HepG2 (cell line): ENCODE measurements around the gene SWI5. TPM values are rescaled to one million over a fixed set of nuclear protein-coding genes. Genes with fewer than 3 reads are reported as not detected.
A peak's percentile ranks its signal among the peaks of the same experiment; 100 is the strongest.

ENCODE experiments used
- ATAC-seq: fragments of 200-7000 bp; cut with Tn5 transposase; 3 replicates; pipeline ENCODE4 v1.9.1; 2020; ENCODE audit warnings: mild to moderate bottlenecking, moderate library complexity
- BruUV-seq: library from RNA; stranded (reverse); fragments of 400-500 nt; replicated peaks from 2 replicates; lab custom pipeline; 2021; lab: Mats Ljungman, UMichigan
- CTCF ChIA-PET: fragments of 300-600 bp; formaldehyde crosslinking; extraction: SDS; loops from one replicate; lab custom pipeline; 2021; ENCODE audit warnings: low total read pairs, inconsistent platforms, low intra/inter-chr PET ratio; lab: Yijun Ruan, JAX
- POLR2A ChIA-PET: fragments of 350-600 bp; sonication (Branson Sonifier 250); formaldehyde crosslinking; loops from one replicate; lab custom pipeline; 2020; ENCODE audit warnings: antibody characterized with exemption, inconsistent platforms; lab: Yijun Ruan, JAX
- DNase-seq: peaks from one replicate; pipeline ENCODE4 v3.0.0-alpha.2; 2015; ENCODE audit warnings: low spot score
- FAIRE-seq: peaks from 3 replicates; lab custom pipeline; 2011; peaks lifted over from hg19 to GRCh38; lab: Jason Lieb, UNC
- H2AFZ ChIP-seq: one replicate; pipeline ENCODE4 v1.6.1; 2011; ENCODE audit warnings: low read length, inconsistent platforms
- H3K27ac ChIP-seq: fragments of 300-600 bp; 3 replicates; pipeline ENCODE4 v1.8.0; 2011; ENCODE audit warnings: mixed run types, mild to moderate bottlenecking, mixed read lengths, low read length, inconsistent platforms; ENCODE audit not compliant: insufficient read depth; ENCODE audit errors: extremely low read length
- H3K27me3 ChIP-seq, 2 experiments: fragments of 200-600 bp in 1 of 2; 2 replicates in 1 of 2; 3 replicates in 1 of 2; pipeline versions ENCODE4 v1.6.0 to v1.8.0; 2011; ENCODE audit warnings: low read length in 2 of 2, mild to moderate bottlenecking in 2 of 2, moderate library complexity in 2 of 2, inconsistent platforms in 1 of 2; ENCODE audit not compliant: insufficient read depth in 2 of 2, control insufficient read depth in 1 of 2
- H3K36me3 ChIP-seq, 2 experiments: fragments of 200-600 bp in 1 of 2; replicated peaks in 1 of 2; 2 replicates in 1 of 2; 3 replicates in 1 of 2; pipeline versions ENCODE4 v1.5.1 to v1.8.0; 2011; ENCODE audit warnings: low read length in 2 of 2, inconsistent platforms in 1 of 2; ENCODE audit not compliant: insufficient read depth in 2 of 2, control insufficient read depth in 1 of 2
- H3K4me1 ChIP-seq: 2 replicates; pipeline ENCODE4 v1.5.1; 2012; ENCODE audit warnings: low read length, inconsistent platforms; ENCODE audit not compliant: insufficient read depth
- H3K4me2 ChIP-seq: 2 replicates; pipeline ENCODE4 v1.6.0; 2011; ENCODE audit warnings: low read depth, low read length, inconsistent platforms
- H3K4me3 ChIP-seq, 3 experiments: fragments of 200-600 bp in 1 of 3; sonication (generic), shearing (Covaris generic) in 1 of 3; replicated peaks in 1 of 3; 2 replicates each; pipeline ENCODE4 v1.5.1; 2011 to 2016; ENCODE audit warnings: low read length in 3 of 3, inconsistent platforms in 2 of 3, low read depth in 2 of 3, mild to moderate bottlenecking in 2 of 3, control low read depth in 1 of 3, mixed read lengths in 1 of 3; ENCODE audit not compliant: insufficient read depth in 1 of 3
- H3K79me2 ChIP-seq: one replicate; pipeline ENCODE4 v1.6.1; 2011; ENCODE audit warnings: low read length, inconsistent platforms; ENCODE audit not compliant: insufficient read depth
- H3K9ac ChIP-seq: 2 replicates; pipeline ENCODE4 v1.6.0; 2011; ENCODE audit warnings: mild to moderate bottlenecking, low read depth, low read length, inconsistent platforms; ENCODE audit not compliant: insufficient read depth
- H3K9me3 ChIP-seq: 2 replicates; pipeline ENCODE4 v1.5.1; 2012; ENCODE audit warnings: mild to moderate bottlenecking, low read length
- H4K20me1 ChIP-seq: 2 replicates; pipeline ENCODE4 v1.6.0; 2011; ENCODE audit warnings: inconsistent platforms, mild to moderate bottlenecking, low read length, moderate library complexity; ENCODE audit not compliant: insufficient read depth
- ARID2 ChIP-seq: sonication (generic); formaldehyde crosslinking; IDR thresholded peaks from 2 replicates; pipeline ENCODE4 v1.8.1; 2022; ENCODE audit warnings: mild to moderate bottlenecking, missing genetic modification reagents, borderline replicate concordance
- BRCA1 ChIP-seq: sonication (generic); formaldehyde crosslinking; IDR thresholded peaks from 2 replicates; pipeline ENCODE4 v1.4.0; 2020; ENCODE audit warnings: missing genetic modification reagents
- HOXA3 ChIP-seq: sonication (generic); formaldehyde crosslinking; IDR thresholded peaks from 2 replicates; pipeline ENCODE4 v1.5.0; 2020; ENCODE audit warnings: missing genetic modification reagents
- SP1 ChIP-seq, 2 experiments: fragments of 450-650 bp in 1 of 2; sonication (generic) in 1 of 2; formaldehyde crosslinking in 1 of 2; IDR thresholded peaks; 2 replicates each; pipeline versions ENCODE4 v1.4.0 to v1.6.1; 2016 to 2020; ENCODE audit warnings: missing genetic modification reagents in 1 of 2
- ZBTB20 ChIP-seq: sonication (generic); formaldehyde crosslinking; IDR thresholded peaks from 2 replicates; pipeline ENCODE4 v1.8.1; 2023; ENCODE audit warnings: missing genetic modification reagents, low read depth, mild to moderate bottlenecking, borderline replicate concordance
- ZBTB38 ChIP-seq: sonication (generic); formaldehyde crosslinking; IDR thresholded peaks from 2 replicates; pipeline ENCODE4 v1.5.1; 2020; ENCODE audit warnings: mild to moderate bottlenecking, missing genetic modification reagents
- ZFP36 ChIP-seq: fragments of 150-350 bp; IDR thresholded peaks from 2 replicates; pipeline ENCODE4 v1.6.1; 2018; ENCODE audit warnings: borderline replicate concordance, low read length, low read depth; ENCODE audit not compliant: partially characterized antibody
- ZNF121 ChIP-seq: sonication (generic); formaldehyde crosslinking; IDR thresholded peaks from 2 replicates; pipeline ENCODE4 v1.5.0; 2020; ENCODE audit warnings: mild to moderate bottlenecking, missing genetic modification reagents
- WGBS: methylation state at CpG from one replicate; pipeline ENCODE4 v1.1.6; 2017; ENCODE audit warnings: low lambda C conversion rate; 5-methylcytosine and 5-hydroxymethylcytosine counted together
- in situ Hi-C: cut with HindIII; loops from 2 replicates; pipeline ENCODE4 v1.10.0; 2017; ENCODE audit warnings: low pct_unique_long_range_greater_than_20kb; ENCODE audit not compliant: extremely low pct_ligation_motif_present
- intact Hi-C: fragments of 100-400 bp; cut with micrococcal nuclease; formaldehyde crosslinking; loops from one replicate; pipeline ENCODE4 v1.10.0; 2022; ENCODE audit not compliant: unreplicated experiment
- polyA plus RNA-seq, 8 experiments: library from polyadenylated mRNA; depleted of rRNA in 3 of 8; stranded (reverse) in 7 of 8; unstranded in 1 of 8; fragments of >200 nt; fragmentation: Illumina TruSeq in 4 of 8; extraction: Trizol in 4 of 8; gene quantifications; 2 replicates each; pipeline versions ENCODE4 v1.2.1 to v1.2.3, GENCODE V29; 2011 to 2016; ENCODE audit warnings: low read depth in 4 of 8, missing spikeins in 1 of 8, mixed read lengths in 1 of 8; ENCODE audit not compliant: insufficient read depth in 1 of 8
- total RNA-seq, 5 experiments: library from RNA; depleted of rRNA; stranded (reverse); fragments of >200 nt; fragmentation: Illumina TruSeq; extraction: Trizol; gene quantifications; 2 replicates each; pipeline ENCODE4 v1.2.3, GENCODE V29; 2016; ENCODE audit warnings: low read depth in 1 of 5
- TF ChIP-seq, protein P1 (sequence below): sonication (generic); formaldehyde crosslinking; IDR thresholded peaks from 2 replicates; pipeline ENCODE4 v1.4.0; 2020; ENCODE audit warnings: missing genetic modification reagents
- TF ChIP-seq, protein P2 (sequence below): sonication (generic); formaldehyde crosslinking; IDR thresholded peaks from 2 replicates; pipeline ENCODE4 v1.4.0; 2020; ENCODE audit warnings: missing genetic modification reagents, mild to moderate bottlenecking, borderline replicate concordance
- TF ChIP-seq, protein P3 (sequence below): sonication (generic); formaldehyde crosslinking; IDR thresholded peaks from 2 replicates; pipeline ENCODE4 v1.5.1; 2020; ENCODE audit warnings: mild to moderate bottlenecking, missing genetic modification reagents, moderate library complexity

The SWI5 gene
- total and polyA plus RNA-seq, 2 of the 13 experiments (the other 11 are each of a cell fraction or from before 2014, with no cell fraction given), result 39.2 to 41.0 TPM

DNA sequence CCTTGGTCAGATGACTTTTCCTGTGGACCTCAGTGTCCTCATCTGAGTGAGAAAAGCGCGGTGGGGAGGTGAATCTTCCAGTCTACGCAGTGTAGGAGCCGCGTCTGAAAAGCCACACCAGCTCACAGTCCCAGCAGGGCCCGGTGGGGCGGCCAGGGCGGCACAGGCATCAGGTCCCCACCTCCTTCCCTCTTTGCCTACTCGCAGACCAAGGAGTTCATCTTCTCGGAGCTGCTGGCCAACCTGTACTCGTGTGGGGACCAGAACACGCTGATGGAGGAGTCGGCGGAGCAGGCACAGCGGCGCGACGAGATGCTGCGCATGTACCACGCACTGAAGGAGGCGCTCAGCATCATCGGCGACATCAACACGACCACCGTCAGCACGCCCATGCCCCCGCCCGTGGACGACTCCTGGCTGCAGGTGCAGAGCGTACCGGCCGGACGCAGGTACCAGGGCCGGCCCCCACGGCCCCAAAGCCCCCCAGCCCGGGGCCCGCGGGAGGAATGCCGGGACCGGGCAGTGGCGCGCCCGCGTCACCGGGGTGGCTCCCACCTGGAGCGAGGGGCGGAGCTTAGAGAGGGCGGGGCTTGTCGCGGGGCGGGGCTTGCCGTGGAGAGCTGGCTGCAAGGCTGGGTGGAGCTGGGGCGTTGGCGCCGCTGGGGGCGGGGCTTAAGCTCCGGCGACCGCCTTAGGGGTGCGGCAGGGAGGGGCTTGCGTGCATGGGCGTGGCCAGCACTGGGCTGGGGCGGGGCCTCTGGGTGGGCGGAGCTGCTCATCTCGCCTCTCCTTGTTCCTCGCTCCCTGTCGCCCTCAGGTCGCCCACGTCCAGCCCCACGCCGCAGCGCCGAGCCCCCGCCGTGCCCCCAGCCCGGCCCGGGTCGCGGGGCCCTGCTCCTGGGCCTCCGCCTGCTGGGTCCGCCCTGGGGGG is 25.9 kb upstream of the SWI5 start:
- FAIRE-seq (no peak), ATAC-seq (no peak), DNase-seq (no peak)
- Histone ChIP-seq H3K4me2 (no peak overlapping the region), H3K9ac (no peak overlapping the region), H3K4me1 (peaks cover 44% of the 10 kb centered on the region), H4K20me1 (no peaks in the 10 kb centered on the region), H3K9me3 (no peaks in the 10 kb centered on the region), H3K36me3 (no peaks in the 10 kb centered on the region), H3K4me3 (no peak overlapping the region), H3K27ac (no peak overlapping the region), H3K79me2 (no peaks in the 10 kb centered on the region), H2AFZ (no peak overlapping the region), H3K27me3 (no peaks in the 10 kb centered on the region; a peak in 1 of 5 replicates)
- ChIA-PET POLR2A (interaction anchor here (0.9 to 1.1 kb wide), 2 partner anchors 26 to 54 kb away, joined by 3 to 4 read pairs; partner anchors contain the start of genes GOLGA2 and SWI5), CTCF (no interaction called here)
- 87% methylated on average over 34 of the region's 81 CpGs for WGBS
- in situ Hi-C loops (no loop called here), intact Hi-C loops (no loop called here)
- BruUV-seq, result no TSS peak
- no peak for TF ChIP-seq ZFP36
- no peak for TF ChIP-seq ARID2 (CRISPR knock-in tag)
- TF ChIP-seq ZBTB20 (CRISPR knock-in tag), result no peak
- peak; percentile 71; the same call in 1 of the 2 replicates for TF ChIP-seq ZBTB38 (CRISPR knock-in tag)
- no peak for TF ChIP-seq BRCA1 (CRISPR knock-in tag)
- TF ChIP-seq HOXA3 (CRISPR knock-in tag), result peak; percentile 16; the same call in 1 of the 2 replicates
- TF ChIP-seq ZNF121 (CRISPR knock-in tag), result no peak
- TF ChIP-seq, protein P1, sequence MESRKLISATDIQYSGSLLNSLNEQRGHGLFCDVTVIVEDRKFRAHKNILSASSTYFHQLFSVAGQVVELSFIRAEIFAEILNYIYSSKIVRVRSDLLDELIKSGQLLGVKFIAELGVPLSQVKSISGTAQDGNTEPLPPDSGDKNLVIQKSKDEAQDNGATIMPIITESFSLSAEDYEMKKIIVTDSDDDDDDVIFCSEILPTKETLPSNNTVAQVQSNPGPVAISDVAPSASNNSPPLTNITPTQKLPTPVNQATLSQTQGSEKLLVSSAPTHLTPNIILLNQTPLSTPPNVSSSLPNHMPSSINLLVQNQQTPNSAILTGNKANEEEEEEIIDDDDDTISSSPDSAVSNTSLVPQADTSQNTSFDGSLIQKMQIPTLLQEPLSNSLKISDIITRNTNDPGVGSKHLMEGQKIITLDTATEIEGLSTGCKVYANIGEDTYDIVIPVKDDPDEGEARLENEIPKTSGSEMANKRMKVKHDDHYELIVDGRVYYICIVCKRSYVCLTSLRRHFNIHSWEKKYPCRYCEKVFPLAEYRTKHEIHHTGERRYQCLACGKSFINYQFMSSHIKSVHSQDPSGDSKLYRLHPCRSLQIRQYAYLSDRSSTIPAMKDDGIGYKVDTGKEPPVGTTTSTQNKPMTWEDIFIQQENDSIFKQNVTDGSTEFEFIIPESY (CRISPR knock-in tag), result 0 out of 2 replicates have a peak, but pooled peaks have one; percentile 4
- TF ChIP-seq, protein P2, sequence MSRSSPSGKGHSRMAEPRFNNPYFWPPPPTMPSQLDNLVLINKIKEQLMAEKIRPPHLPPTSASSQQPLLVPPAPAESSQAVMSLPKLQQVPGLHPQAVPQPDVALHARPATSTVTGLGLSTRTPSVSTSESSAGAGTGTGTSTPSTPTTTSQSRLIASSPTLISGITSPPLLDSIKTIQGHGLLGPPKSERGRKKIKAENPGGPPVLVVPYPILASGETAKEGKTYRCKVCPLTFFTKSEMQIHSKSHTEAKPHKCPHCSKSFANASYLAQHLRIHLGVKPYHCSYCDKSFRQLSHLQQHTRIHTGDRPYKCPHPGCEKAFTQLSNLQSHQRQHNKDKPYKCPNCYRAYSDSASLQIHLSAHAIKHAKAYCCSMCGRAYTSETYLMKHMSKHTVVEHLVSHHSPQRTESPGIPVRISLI, result 0 out of 2 replicates have a peak, but pooled peaks have one; percentile 9
- TF ChIP-seq SP1 (IDR thresholded peaks at IDR 0.05), result no peak
- peak; percentile 40; the same call in 1 of the 2 replicates for TF ChIP-seq SP1 (CRISPR knock-in tag; IDR thresholded peaks at IDR 0.05)
- TF ChIP-seq, protein P3, sequence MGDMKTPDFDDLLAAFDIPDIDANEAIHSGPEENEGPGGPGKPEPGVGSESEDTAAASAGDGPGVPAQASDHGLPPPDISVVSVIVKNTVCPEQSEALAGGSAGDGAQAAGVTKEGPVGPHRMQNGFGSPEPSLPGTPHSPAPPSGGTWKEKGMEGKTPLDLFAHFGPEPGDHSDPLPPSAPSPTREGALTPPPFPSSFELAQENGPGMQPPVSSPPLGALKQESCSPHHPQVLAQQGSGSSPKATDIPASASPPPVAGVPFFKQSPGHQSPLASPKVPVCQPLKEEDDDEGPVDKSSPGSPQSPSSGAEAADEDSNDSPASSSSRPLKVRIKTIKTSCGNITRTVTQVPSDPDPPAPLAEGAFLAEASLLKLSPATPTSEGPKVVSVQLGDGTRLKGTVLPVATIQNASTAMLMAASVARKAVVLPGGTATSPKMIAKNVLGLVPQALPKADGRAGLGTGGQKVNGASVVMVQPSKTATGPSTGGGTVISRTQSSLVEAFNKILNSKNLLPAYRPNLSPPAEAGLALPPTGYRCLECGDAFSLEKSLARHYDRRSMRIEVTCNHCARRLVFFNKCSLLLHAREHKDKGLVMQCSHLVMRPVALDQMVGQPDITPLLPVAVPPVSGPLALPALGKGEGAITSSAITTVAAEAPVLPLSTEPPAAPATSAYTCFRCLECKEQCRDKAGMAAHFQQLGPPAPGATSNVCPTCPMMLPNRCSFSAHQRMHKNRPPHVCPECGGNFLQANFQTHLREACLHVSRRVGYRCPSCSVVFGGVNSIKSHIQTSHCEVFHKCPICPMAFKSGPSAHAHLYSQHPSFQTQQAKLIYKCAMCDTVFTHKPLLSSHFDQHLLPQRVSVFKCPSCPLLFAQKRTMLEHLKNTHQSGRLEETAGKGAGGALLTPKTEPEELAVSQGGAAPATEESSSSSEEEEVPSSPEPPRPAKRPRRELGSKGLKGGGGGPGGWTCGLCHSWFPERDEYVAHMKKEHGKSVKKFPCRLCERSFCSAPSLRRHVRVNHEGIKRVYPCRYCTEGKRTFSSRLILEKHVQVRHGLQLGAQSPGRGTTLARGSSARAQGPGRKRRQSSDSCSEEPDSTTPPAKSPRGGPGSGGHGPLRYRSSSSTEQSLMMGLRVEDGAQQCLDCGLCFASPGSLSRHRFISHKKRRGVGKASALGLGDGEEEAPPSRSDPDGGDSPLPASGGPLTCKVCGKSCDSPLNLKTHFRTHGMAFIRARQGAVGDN (CRISPR knock-in tag), result peak; percentile 28; the same call in 1 of the 2 replicates
